IPS-NIHi7 (cell line): Measurements from ENCODE around the gene UAP1L1.
A peak's percentile ranks its signal among the peaks of the same experiment; 100 is the strongest.
"Not testable (repeated sequence)": the region's sequence is repeated elsewhere in the genome, so short reads cannot be mapped to it uniquely, and the experiment has no call there.

Source experiments
- DNase-seq: peaks from one replicate; pipeline ENCODE4 v3.0.0; 2012; ENCODE audit warnings: mixed read lengths; ENCODE audit errors: extremely low spot score

Gene UAP1L1

GRCh38 chr9:137056739-137057415 lies 20.4 kb upstream of the UAP1L1 start:
- DNase-seq, result no peak

- DNase-seq, result no peak
Observed at GRCh38 chr9:137057545-137057944, 19.8 kb upstream of the UAP1L1 start.

- no peak for DNase-seq
Observed at GRCh38 chr9:137058521-137059234, 18.6 kb upstream of the UAP1L1 start.

GRCh38 chr9:137062384-137062783 lies 14.9 kb upstream of the UAP1L1 start:
- no peak for DNase-seq

- not testable (repeated sequence) for DNase-seq
Observed at GRCh38 chr9:137062798-137063197, 14.5 kb upstream of the UAP1L1 start.

- DNase-seq, result no peak
Observed at GRCh38 chr9:137063311-137064026, 13.8 kb upstream of the UAP1L1 start.

- DNase-seq, result peak; percentile 76
Observed at GRCh38 chr9:137064027-137064879, 13.1 kb upstream of the UAP1L1 start.

- no peak for DNase-seq
Observed at GRCh38 chr9:137064880-137065164, 12.5 kb upstream of the UAP1L1 start.

- DNase-seq, result no peak
Observed at GRCh38 chr9:137065336-137065967, 11.9 kb upstream of the UAP1L1 start.

GRCh38 chr9:137066096-137066861 lies 11.0 kb upstream of the UAP1L1 start:
- DNase-seq, result no peak

GRCh38 chr9:137067860-137068538 lies 9.3 kb upstream of the UAP1L1 start:
- DNase-seq, result peak; percentile 84

GRCh38 chr9:137068539-137069507 lies 8.5 kb upstream of the UAP1L1 start:
- no peak for DNase-seq

GRCh38 chr9:137069508-137070091 lies 7.7 kb upstream of the UAP1L1 start:
- no peak for DNase-seq

- peak; percentile 89 for DNase-seq
Observed at GRCh38 chr9:137070201-137070905, 7.0 kb upstream of the UAP1L1 start, which contains the start of gene SAPCD2. Gene SAPCD2, minus strand, starts transcription at chr9:137070557. Its CDS starts 97 bp downstream, at chr9:137070460.

GRCh38 chr9:137070906-137071275 lies 6.4 kb upstream of the UAP1L1 start:
- DNase-seq, result no peak

GRCh38 chr9:137071282-137071681 lies 6.0 kb upstream of the UAP1L1 start:
- DNase-seq, result no peak

- DNase-seq, result no peak
Observed at GRCh38 chr9:137073992-137074399, 3.3 kb upstream of the UAP1L1 start.
